ENCODE data around the gene TAC3. TPM values are rescaled to one million over a fixed set of nuclear protein-coding genes. Genes with fewer than 3 reads are reported as not detected.

TAC3 gene
- total RNA-seq, 1 experiment from 2014 or later, result not detected

GRCh38 chr12:56998981-56999380 lies 17.3 kb downstream of the TAC3 start:
- Histone ChIP-seq H3K4me2 (ENCODE audit: low read length) (no peak overlapping the region), H3K4me3 (ENCODE audit: low read length) (no peak overlapping the region), H3K4me1 (ENCODE audit: insufficient read depth, low read length) (peaks cover 15% of the 10 kb centered on the region), H3K9me2 (replicated peaks; ENCODE audit: low read length) (no peaks in the 10 kb centered on the region), H2AFZ (ENCODE audit: low read length) (no peak overlapping the region), H3K9me3 (ENCODE audit: low read length) (no peaks in the 10 kb centered on the region), H3K9ac (ENCODE audit: low read length) (no peak overlapping the region), H3F3A (ENCODE audit: low read length, unreplicated experiment) (no peaks in the 10 kb centered on the region), H4K20me1 (ENCODE audit: low read length) (no peaks in the 10 kb centered on the region), H3K27ac (ENCODE audit: low read length) (no peak overlapping the region), H3K79me2 (ENCODE audit: low read length) (peaks cover 27% of the 10 kb centered on the region), H3K27me3 (ENCODE audit: low read length) (no peaks in the 10 kb centered on the region), H3K36me3 (ENCODE audit: low read depth, low read length) (peaks cover 13% of the 10 kb centered on the region; the same call in 1 of the 2 replicates)
- no TSS peak for BruUV-seq (replicated peaks)
- no peak for ATAC-seq
- no peak for DNase-seq
- no peak for TF ChIP-seq EZH2 (IDR thresholded peaks at IDR 0.05; ENCODE audit: low read length, unreplicated experiment)
- TF ChIP-seq EZH2phosphoT487 (IDR thresholded peaks at IDR 0.05; ENCODE audit: borderline replicate concordance, low read length), result no peak
- TF ChIP-seq CTCF (conservative IDR thresholded peaks at IDR 0.05; ENCODE audit: low read depth, low read length), result no peak
- ChIA-PET CTCF (no interaction called here), POLR2A (ENCODE audit: unreplicated experiment) (no interaction called here)
- intact Hi-C loops (cut with micrococcal nuclease), result no loop called here

- BruUV-seq (replicated peaks), result no TSS peak
- DNase-seq (no peak), ATAC-seq (no peak)
- H3K9ac ChIP-seq (ENCODE audit: low read length), result no peak overlapping the region
- no peaks in the 10 kb centered on the region for H3F3A ChIP-seq (ENCODE audit: low read length, unreplicated experiment)
- intact Hi-C loops (cut with micrococcal nuclease), result no loop called here
- POLR2A ChIA-PET (ENCODE audit: unreplicated experiment), result no interaction called here
- H3K4me1 ChIP-seq (ENCODE audit: insufficient read depth, low read length), result peaks cover 15% of the 10 kb centered on the region
- no peak overlapping the region for H3K4me3 ChIP-seq (ENCODE audit: low read length)
- CTCF ChIA-PET, result no interaction called here
- no peaks in the 10 kb centered on the region for H3K27me3 ChIP-seq (ENCODE audit: low read length)
- peaks cover 7% of the 10 kb centered on the region; the same call in 1 of the 2 replicates for H3K36me3 ChIP-seq (ENCODE audit: low read depth, low read length)
- no peak overlapping the region for H3K4me2 ChIP-seq (ENCODE audit: low read length)
- no peaks in the 10 kb centered on the region for H3K9me3 ChIP-seq (ENCODE audit: low read length)
- no peak overlapping the region for H2AFZ ChIP-seq (ENCODE audit: low read length)
- TF ChIP-seq EZH2phosphoT487 (IDR thresholded peaks at IDR 0.05; ENCODE audit: borderline replicate concordance, low read length) (no peak), CTCF (conservative IDR thresholded peaks at IDR 0.05; ENCODE audit: low read depth, low read length) (no peak), EZH2 (IDR thresholded peaks at IDR 0.05; ENCODE audit: low read length, unreplicated experiment) (no peak)
- H4K20me1 ChIP-seq (ENCODE audit: low read length), result no peaks in the 10 kb centered on the region
- H3K79me2 ChIP-seq (ENCODE audit: low read length), result peaks cover 20% of the 10 kb centered on the region; the same call in 1 of the 2 replicates
- no peaks in the 10 kb centered on the region for H3K9me2 ChIP-seq (replicated peaks; ENCODE audit: low read length)
- H3K27ac ChIP-seq (ENCODE audit: low read length), result no peak overlapping the region
These were observed 18.0 kb downstream of the TAC3 start for GRCh38 chr12:56998316-56998715.

- BruUV-seq (replicated peaks), result no TSS peak
- DNase-seq, result no peak
- peaks cover 12% of the 10 kb centered on the region for H3K4me1 ChIP-seq (ENCODE audit: insufficient read depth, low read length)
- peaks cover 13% of the 10 kb centered on the region; the same call in 1 of the 2 replicates for H3K79me2 ChIP-seq (ENCODE audit: low read length)
- no peak overlapping the region for H3K4me2 ChIP-seq (ENCODE audit: low read length)
- H3F3A ChIP-seq (ENCODE audit: low read length, unreplicated experiment), result no peaks in the 10 kb centered on the region
- H3K27me3 ChIP-seq (ENCODE audit: low read length), result no peaks in the 10 kb centered on the region
- ChIA-PET POLR2A (ENCODE audit: unreplicated experiment) (no interaction called here), CTCF (no interaction called here)
- no peaks in the 10 kb centered on the region for H3K9me2 ChIP-seq (replicated peaks; ENCODE audit: low read length)
- H3K4me3 ChIP-seq (ENCODE audit: low read length), result no peak overlapping the region
- H3K9me3 ChIP-seq (ENCODE audit: low read length), result no peaks in the 10 kb centered on the region
- no peaks in the 10 kb centered on the region for H4K20me1 ChIP-seq (ENCODE audit: low read length)
- H3K27ac ChIP-seq (ENCODE audit: low read length), result no peak overlapping the region
- TF ChIP-seq EZH2phosphoT487 (IDR thresholded peaks at IDR 0.05; ENCODE audit: borderline replicate concordance, low read length) (no peak), EZH2 (IDR thresholded peaks at IDR 0.05; ENCODE audit: low read length, unreplicated experiment) (no peak), CTCF (conservative IDR thresholded peaks at IDR 0.05; ENCODE audit: low read depth, low read length) (no peak)
- no peak overlapping the region for H3K9ac ChIP-seq (ENCODE audit: low read length)
- no peak overlapping the region for H2AFZ ChIP-seq (ENCODE audit: low read length)
- H3K36me3 ChIP-seq (ENCODE audit: low read depth, low read length), result 0 out of 2 replicates have a peak, but pooled peaks cover 3% of the 10 kb centered on the region
- no peak for ATAC-seq
- intact Hi-C loops (cut with micrococcal nuclease), result no loop called here
These were observed 19.4 kb downstream of the TAC3 start for GRCh38 chr12:56996793-56997545.
